ENCODE measurements around the gene SOD1. TPM values are rescaled to one million over a fixed set of nuclear protein-coding genes. Genes with fewer than 3 reads are reported as not detected.

The SOD1 gene
- total and polyA plus RNA-seq, 10 of the 15 experiments (the other 5 are each of a cell fraction or from before 2014, with no cell fraction given): 171 to 710 (median 313) TPM

DNA sequence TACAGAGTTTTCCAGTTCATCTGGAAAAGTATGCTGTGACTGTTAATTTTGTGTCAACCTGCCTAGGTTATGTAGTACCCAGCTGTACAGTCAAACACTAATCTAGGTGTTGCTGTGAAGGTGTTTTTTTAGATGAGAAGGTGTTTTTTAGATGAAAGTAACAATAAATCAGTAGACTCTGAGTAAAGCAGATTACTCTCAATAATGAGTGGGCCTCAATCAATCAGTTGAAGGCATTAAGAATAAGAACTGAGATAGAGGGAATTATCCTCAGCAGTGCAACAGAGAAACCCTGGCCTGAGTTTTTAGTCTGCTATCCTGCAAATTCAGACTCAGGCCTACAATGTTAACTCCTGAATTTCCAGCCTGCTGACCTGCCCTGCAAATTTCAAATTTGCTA, 39.0 kb downstream of the SOD1 start:
- ChIA-PET CTCF (no interaction called here), POLR2A (interaction anchor here (0.6 kb wide), 1 partner anchor 32 kb away, joined by 9 read pairs; no protein-coding TSS in a partner anchor), SMC1A (ENCODE audit: uncharacterized antibody, unreplicated experiment) (interaction anchor here (0.6 kb wide), 1 partner anchor 13 kb away, joined by 4 read pairs; no protein-coding TSS in a partner anchor), RAD21 (ENCODE audit: unreplicated experiment) (no interaction called here)
- H3K9ac ChIP-seq (ENCODE audit: control insufficient read depth, insufficient read depth, low read length): no peak overlapping the region
- H3K27me3 ChIP-seq (replicated peaks in 1 of 2; ENCODE audit: control insufficient read depth in 2 of 2, insufficient read depth in 2 of 2, low read length in 1 of 2): no peaks in the 10 kb centered on the region
- no peaks in the 10 kb centered on the region for H3K9me3 ChIP-seq (replicated peaks; ENCODE audit: control insufficient read depth, insufficient read depth, low read length)
- DNase-seq (ENCODE audit: low read depth, low spot score): no peak
- no TSS peak for BruUV-seq (replicated peaks)
- no peak for FAIRE-seq
- peaks cover 9 to 25% of the 10 kb centered on the region in 2 experiments for H3K36me3 ChIP-seq (ENCODE audit: control insufficient read depth in 2 of 2, insufficient read depth in 2 of 2, low read length in 1 of 2)
- no peaks in the 10 kb centered on the region for H3K79me2 ChIP-seq (ENCODE audit: control insufficient read depth, insufficient read depth, low read length)
- H4K20me1 ChIP-seq (ENCODE audit: control insufficient read depth, insufficient read depth): no peaks in the 10 kb centered on the region
- no peak overlapping the region for H3K4me3 ChIP-seq
- TF ChIP-seq CBX3 (IDR thresholded peaks at IDR 0.05; ENCODE audit: borderline replicate concordance, low read depth) (no peak), NKRF (conservative IDR thresholded peaks at IDR 0.05) (no peak), ZNF622 (IDR thresholded peaks at IDR 0.05) (no peak), KAT2A (conservative IDR thresholded peaks at IDR 0.05; ENCODE audit: control insufficient read depth, low read depth, low read length) (no peak), RCOR1 (conservative IDR thresholded peaks at IDR 0.05; ENCODE audit: low read depth, low read length) (no peak), SUPT20H (IDR thresholded peaks at IDR 0.05; ENCODE audit: borderline replicate concordance, control insufficient read depth, low read depth, low read length) (no peak), CHD1 (IDR thresholded peaks at IDR 0.05; ENCODE audit: low read depth, low read length) (no peak), CEBPZ (IDR thresholded peaks at IDR 0.05; ENCODE audit: low read depth, low read length) (no peak), NR2C2 (IDR thresholded peaks at IDR 0.05; ENCODE audit: borderline replicate concordance, control insufficient read depth, insufficient read length, low read depth) (no peak), MAX (IDR thresholded peaks at IDR 0.05; ENCODE audit: low read depth, low read length) (no peak), YBX1 (IDR thresholded peaks at IDR 0.05) (no peak), IKZF1 (conservative IDR thresholded peaks at IDR 0.05) (no peak), NRF1 (conservative IDR thresholded peaks at IDR 0.05; ENCODE audit: low read depth, low read length) (no peak), JUNB (IDR thresholded peaks at IDR 0.05) (no peak), SMAD5 (IDR thresholded peaks at IDR 0.05; ENCODE audit: low read depth) (no peak), IRF5 (IDR thresholded peaks at IDR 0.05; ENCODE audit: borderline replicate concordance) (no peak)
- H3K4me1 ChIP-seq (ENCODE audit: control insufficient read depth, insufficient read depth, low read length): no peaks in the 10 kb centered on the region
- in situ Hi-C loops (cut with MboI): no loop called here
- no peak for ATAC-seq
- H3K4me2 ChIP-seq (ENCODE audit: control insufficient read depth, insufficient read depth): no peak overlapping the region
- no peak overlapping the region for H3K27ac ChIP-seq (ENCODE audit: control insufficient read depth, insufficient read depth)
- intact Hi-C loops (cut with micrococcal nuclease; ENCODE audit: unreplicated experiment): no loop called here
- H2AFZ ChIP-seq (ENCODE audit: control insufficient read depth, low read depth, low read length): no peak overlapping the region

All from GM12878 (cell line).